ENCODE results near the gene CHI3L1.

CHI3L1 gene

DNA sequence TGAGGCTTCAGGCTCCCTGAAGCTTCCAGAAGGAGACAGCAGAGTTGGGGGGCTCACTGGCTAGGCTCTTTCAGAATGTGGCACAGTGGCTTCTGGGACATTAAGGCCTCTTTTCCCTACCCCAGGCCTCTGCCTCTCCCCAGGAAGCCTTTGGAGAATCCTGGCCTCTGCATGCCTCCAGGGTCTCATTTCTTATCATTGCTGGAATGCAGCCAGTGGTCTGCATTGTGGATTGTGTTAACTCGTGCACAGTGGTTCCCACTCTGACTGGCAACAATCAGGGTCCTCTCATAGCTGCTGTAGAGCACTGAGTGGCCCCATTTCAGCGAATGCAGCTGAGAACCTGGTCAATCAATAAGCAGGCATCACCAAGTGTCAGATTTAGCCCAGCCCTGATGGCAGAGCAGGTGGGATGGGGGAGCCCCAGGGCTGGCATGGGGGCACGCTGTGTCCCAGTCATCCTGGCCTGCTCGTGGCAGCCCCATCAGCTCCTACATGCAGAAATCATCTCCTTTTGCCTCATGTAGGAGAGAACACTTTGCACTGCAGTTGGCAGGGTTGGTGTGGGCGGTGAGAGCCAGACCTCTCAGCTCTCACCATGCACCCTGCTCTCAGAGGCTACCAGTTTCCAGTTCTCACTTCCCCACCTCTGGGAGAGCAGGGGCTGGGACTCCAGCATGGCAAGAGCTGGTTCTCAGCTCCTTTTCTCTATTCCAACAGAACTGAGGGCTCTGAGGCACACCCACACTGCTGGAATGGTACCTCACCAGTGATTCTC lies 45.6 kb downstream of the CHI3L1 start:
- H3K9me3 ChIP-seq (ENCODE audit: control insufficient read depth, low read length) = no peaks in the 10 kb centered on the region
- peaks cover 9% of the 10 kb centered on the region for H3K4me1 ChIP-seq (ENCODE audit: control insufficient read depth, insufficient read depth, low read length)
- H3K27me3 ChIP-seq (ENCODE audit: control insufficient read depth, insufficient read depth, low read length) = no peaks in the 10 kb centered on the region
- no peaks in the 10 kb centered on the region for H3K36me3 ChIP-seq (ENCODE audit: control insufficient read depth, insufficient read depth, low read length)
- no peak overlapping the region for H3K4me3 ChIP-seq (ENCODE audit: low read length)
- no peak overlapping the region for H3K9ac ChIP-seq (ENCODE audit: low read length)

GRCh38 chr1:203139976-203140475 lies 46.5 kb downstream of the CHI3L1 start:
- H3K27me3 ChIP-seq (ENCODE audit: control insufficient read depth, insufficient read depth, low read length) = no peaks in the 10 kb centered on the region
- H3K4me1 ChIP-seq (ENCODE audit: control insufficient read depth, insufficient read depth, low read length) = peaks cover 12% of the 10 kb centered on the region
- H3K9ac ChIP-seq (ENCODE audit: low read length) = no peak overlapping the region
- no peaks in the 10 kb centered on the region for H3K9me3 ChIP-seq (ENCODE audit: control insufficient read depth, low read length)
- no peaks in the 10 kb centered on the region for H3K36me3 ChIP-seq (ENCODE audit: control insufficient read depth, insufficient read depth, low read length)
- no peak overlapping the region for H3K4me3 ChIP-seq (ENCODE audit: low read length)

DNA sequence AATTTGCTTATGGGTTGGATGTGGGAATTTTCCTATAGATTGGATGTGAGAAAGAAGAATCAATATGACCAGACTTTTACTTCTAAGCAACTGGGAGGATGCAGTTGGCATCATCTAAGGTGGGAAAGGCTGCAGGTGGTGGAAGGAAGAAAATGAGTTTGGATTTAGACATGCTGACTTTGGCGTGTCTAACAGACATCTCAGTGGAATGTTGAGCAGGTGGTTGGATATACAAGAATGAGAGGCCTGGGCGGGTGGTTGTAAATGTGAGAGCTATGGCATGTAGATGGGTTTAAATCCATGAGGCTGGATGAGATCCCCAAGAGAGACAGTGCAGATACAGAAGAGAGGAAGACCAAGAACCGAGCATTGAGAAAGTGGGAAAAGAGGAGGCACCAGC lies 48.4 kb downstream of the CHI3L1 start:
- H3K4me1 ChIP-seq (ENCODE audit: control insufficient read depth, insufficient read depth, low read length) = peaks cover 12% of the 10 kb centered on the region
- no peaks in the 10 kb centered on the region for H3K36me3 ChIP-seq (ENCODE audit: control insufficient read depth, insufficient read depth, low read length)
- no peaks in the 10 kb centered on the region for H3K27me3 ChIP-seq (ENCODE audit: control insufficient read depth, insufficient read depth, low read length)
- H3K9ac ChIP-seq (ENCODE audit: low read length) = no peak overlapping the region
- no peak overlapping the region for H3K4me3 ChIP-seq (ENCODE audit: low read length)
- H3K9me3 ChIP-seq (ENCODE audit: control insufficient read depth, low read length) = no peaks in the 10 kb centered on the region

DNA sequence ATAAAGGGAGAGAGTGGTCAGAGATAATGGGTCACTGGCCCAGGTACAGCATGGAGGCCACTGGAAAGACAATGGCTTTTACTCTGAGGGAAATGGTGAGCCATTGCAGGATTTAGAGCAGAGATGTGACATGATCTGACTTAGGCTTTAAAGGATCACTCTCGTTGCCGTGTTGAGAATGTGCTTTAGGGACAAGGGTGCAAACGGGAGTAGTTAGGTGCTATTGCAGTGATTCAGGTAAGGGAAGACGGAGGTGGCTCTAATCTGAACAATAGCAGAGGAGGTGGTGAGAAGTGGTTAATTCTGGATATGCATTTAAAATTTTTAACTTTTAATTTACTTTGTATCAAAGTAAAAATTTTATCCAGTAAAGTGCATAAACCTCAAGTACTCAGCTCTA lies 49.2 kb downstream of the CHI3L1 start:
- no peaks in the 10 kb centered on the region for H3K36me3 ChIP-seq (ENCODE audit: control insufficient read depth, insufficient read depth, low read length)

GRCh38 chr1:203136409-203137042 lies 50.0 kb downstream of the CHI3L1 start:
- H3K27me3 ChIP-seq (ENCODE audit: control insufficient read depth, insufficient read depth, low read length) = peaks cover 3% of the 10 kb centered on the region
- H3K9ac ChIP-seq (ENCODE audit: low read length) = no peak overlapping the region
- H3K4me3 ChIP-seq (ENCODE audit: low read length) = no peak overlapping the region
- no peaks in the 10 kb centered on the region for H3K36me3 ChIP-seq (ENCODE audit: control insufficient read depth, insufficient read depth, low read length)
- H3K4me1 ChIP-seq (ENCODE audit: control insufficient read depth, insufficient read depth, low read length) = peaks cover 12% of the 10 kb centered on the region
- H3K9me3 ChIP-seq (ENCODE audit: control insufficient read depth, low read length) = no peaks in the 10 kb centered on the region

More for the DNA sequence above, 49.2 kb downstream of the CHI3L1 start:
- no peak overlapping the region for H3K9ac ChIP-seq (ENCODE audit: low read length)
- peaks cover 12% of the 10 kb centered on the region for H3K4me1 ChIP-seq (ENCODE audit: control insufficient read depth, insufficient read depth, low read length)
- H3K9me3 ChIP-seq (ENCODE audit: control insufficient read depth, low read length) = no peaks in the 10 kb centered on the region
- H3K4me3 ChIP-seq (ENCODE audit: low read length) = no peak overlapping the region
- no peaks in the 10 kb centered on the region for H3K27me3 ChIP-seq (ENCODE audit: control insufficient read depth, insufficient read depth, low read length)

GRCh38 chr1:203135636-203136305 lies 50.7 kb downstream of the CHI3L1 start:
- Histone ChIP-seq H3K27me3 (ENCODE audit: control insufficient read depth, insufficient read depth, low read length) (peaks cover 7% of the 10 kb centered on the region), H3K36me3 (ENCODE audit: control insufficient read depth, insufficient read depth, low read length) (no peaks in the 10 kb centered on the region), H3K9ac (ENCODE audit: low read length) (no peak overlapping the region), H3K4me1 (ENCODE audit: control insufficient read depth, insufficient read depth, low read length) (peaks cover 12% of the 10 kb centered on the region), H3K9me3 (ENCODE audit: control insufficient read depth, low read length) (no peaks in the 10 kb centered on the region), H3K4me3 (ENCODE audit: low read length) (no peak overlapping the region)

GRCh38 chr1:203133970-203134725 lies 52.4 kb downstream of the CHI3L1 start:
- Histone ChIP-seq H3K4me1 (ENCODE audit: control insufficient read depth, insufficient read depth, low read length) (peaks cover 19% of the 10 kb centered on the region), H3K9me3 (ENCODE audit: control insufficient read depth, low read length) (no peaks in the 10 kb centered on the region), H3K9ac (ENCODE audit: low read length) (no peak overlapping the region), H3K36me3 (ENCODE audit: control insufficient read depth, insufficient read depth, low read length) (no peaks in the 10 kb centered on the region), H3K4me3 (ENCODE audit: low read length) (no peak overlapping the region), H3K27me3 (ENCODE audit: control insufficient read depth, insufficient read depth, low read length) (peaks cover 7% of the 10 kb centered on the region)

- Histone ChIP-seq H3K4me1 (ENCODE audit: control insufficient read depth, insufficient read depth, low read length) (peaks cover 36% of the 10 kb centered on the region), H3K9me3 (ENCODE audit: control insufficient read depth, low read length) (no peaks in the 10 kb centered on the region), H3K4me3 (ENCODE audit: low read length) (no peak overlapping the region), H3K9ac (ENCODE audit: low read length) (no peak overlapping the region), H3K36me3 (ENCODE audit: control insufficient read depth, insufficient read depth, low read length) (no peaks in the 10 kb centered on the region), H3K27me3 (ENCODE audit: control insufficient read depth, insufficient read depth, low read length) (peaks cover 24% of the 10 kb centered on the region)
Observed at GRCh38 chr1:203131548-203132200, 54.8 kb downstream of the CHI3L1 start.

DNA sequence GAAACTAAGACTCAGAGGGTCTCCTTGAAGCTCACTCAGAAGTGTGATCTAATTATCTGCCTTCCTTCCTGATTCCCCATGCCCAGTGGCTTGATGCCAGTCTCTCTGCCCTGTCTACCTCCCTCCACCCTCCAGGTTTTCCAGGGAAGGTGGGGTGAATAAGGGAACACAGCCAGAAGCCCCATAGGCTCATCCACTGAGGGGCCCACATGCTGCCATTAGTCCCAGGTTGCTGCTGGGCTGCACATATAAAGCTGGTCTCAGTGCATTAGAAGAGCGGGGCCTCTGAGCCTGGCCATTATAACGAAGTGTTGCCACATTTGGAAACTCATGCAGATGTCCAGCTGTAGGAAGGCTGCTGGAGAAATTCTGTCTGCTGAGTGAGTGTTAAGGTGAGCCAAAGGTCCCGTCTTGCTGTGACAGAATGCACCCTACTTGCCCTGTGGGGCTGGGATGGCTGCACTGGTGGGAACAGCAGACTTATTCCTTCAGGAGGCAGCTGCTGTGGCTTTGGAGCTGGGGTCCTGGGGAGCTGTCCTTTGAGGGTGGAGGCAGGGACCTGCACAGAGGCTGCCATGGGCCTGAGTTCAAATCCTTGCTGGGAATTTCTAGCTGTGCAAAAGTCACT lies 56.0 kb downstream of the CHI3L1 start:
- Histone ChIP-seq H3K4me3 (ENCODE audit: low read length) (no peak overlapping the region), H3K4me1 (ENCODE audit: control insufficient read depth, insufficient read depth, low read length) (peaks cover 28% of the 10 kb centered on the region), H3K9me3 (ENCODE audit: control insufficient read depth, low read length) (no peaks in the 10 kb centered on the region), H3K36me3 (ENCODE audit: control insufficient read depth, insufficient read depth, low read length) (no peaks in the 10 kb centered on the region), H3K27me3 (ENCODE audit: control insufficient read depth, insufficient read depth, low read length) (peaks cover 31% of the 10 kb centered on the region), H3K9ac (ENCODE audit: low read length) (no peak overlapping the region)

GRCh38 chr1:203129501-203130231 lies 56.8 kb downstream of the CHI3L1 start:
- H3K27me3 ChIP-seq (ENCODE audit: control insufficient read depth, insufficient read depth, low read length) = peaks cover 32% of the 10 kb centered on the region
- no peak overlapping the region for H3K9ac ChIP-seq (ENCODE audit: low read length)
- H3K4me3 ChIP-seq (ENCODE audit: low read length) = no peak overlapping the region
- no peaks in the 10 kb centered on the region for H3K36me3 ChIP-seq (ENCODE audit: control insufficient read depth, insufficient read depth, low read length)
- H3K9me3 ChIP-seq (ENCODE audit: control insufficient read depth, low read length) = no peaks in the 10 kb centered on the region
- H3K4me1 ChIP-seq (ENCODE audit: control insufficient read depth, insufficient read depth, low read length) = peaks cover 28% of the 10 kb centered on the region

Data from mucosa of stomach (tissue), 1 donor.